Stimulated activated CD8-positive, alpha-beta memory T cell treated with anti-CD3 and anti-CD28 coated beads, Interleukin-4, amount 100 ng/mL, for 48 hours (primary cell): ENCODE data around the gene TOMM7.

Experiments used
- DNase-seq: peaks from one replicate; pipeline ENCODE4 v3.0.0-alpha.2; 2020

The TOMM7 gene

DNA sequence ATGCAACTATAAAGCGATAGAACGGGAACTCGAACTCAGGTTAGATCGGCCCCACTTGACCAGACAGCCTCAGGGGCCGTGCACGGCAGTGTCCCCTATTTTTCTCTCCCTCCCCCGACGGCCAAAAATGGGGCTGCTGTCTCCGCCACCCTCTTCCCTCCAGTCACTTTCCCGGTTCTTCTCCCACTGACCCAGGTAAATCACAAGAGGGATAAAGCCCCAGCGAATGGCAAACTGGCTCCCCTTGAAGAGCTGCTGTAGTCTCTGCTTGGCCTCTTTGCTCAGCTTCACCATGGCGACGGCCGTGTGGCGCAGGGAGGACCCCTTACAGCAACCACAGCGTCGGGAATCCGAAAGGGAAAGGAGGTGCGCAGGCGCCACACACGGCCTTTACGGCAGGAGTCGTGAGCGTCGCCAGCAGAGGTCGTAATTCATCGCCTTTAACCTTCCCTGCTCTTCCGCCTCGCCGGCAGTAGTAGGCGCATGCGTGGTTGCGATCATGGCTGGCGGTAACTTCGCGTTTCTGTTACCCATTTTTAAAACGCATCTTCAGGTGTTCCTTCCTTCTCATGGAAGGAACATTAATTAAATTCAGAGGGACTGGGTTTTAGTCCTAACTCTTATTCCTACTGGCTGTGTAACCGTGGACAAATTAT, at the start of gene TOMM7:
Gene TOMM7 (minus strand): TSS at position 364 of the 656 bp plus-strand sequence. CDS start 70 bp downstream, at position 294.
- peak; percentile 88 for DNase-seq

DNA sequence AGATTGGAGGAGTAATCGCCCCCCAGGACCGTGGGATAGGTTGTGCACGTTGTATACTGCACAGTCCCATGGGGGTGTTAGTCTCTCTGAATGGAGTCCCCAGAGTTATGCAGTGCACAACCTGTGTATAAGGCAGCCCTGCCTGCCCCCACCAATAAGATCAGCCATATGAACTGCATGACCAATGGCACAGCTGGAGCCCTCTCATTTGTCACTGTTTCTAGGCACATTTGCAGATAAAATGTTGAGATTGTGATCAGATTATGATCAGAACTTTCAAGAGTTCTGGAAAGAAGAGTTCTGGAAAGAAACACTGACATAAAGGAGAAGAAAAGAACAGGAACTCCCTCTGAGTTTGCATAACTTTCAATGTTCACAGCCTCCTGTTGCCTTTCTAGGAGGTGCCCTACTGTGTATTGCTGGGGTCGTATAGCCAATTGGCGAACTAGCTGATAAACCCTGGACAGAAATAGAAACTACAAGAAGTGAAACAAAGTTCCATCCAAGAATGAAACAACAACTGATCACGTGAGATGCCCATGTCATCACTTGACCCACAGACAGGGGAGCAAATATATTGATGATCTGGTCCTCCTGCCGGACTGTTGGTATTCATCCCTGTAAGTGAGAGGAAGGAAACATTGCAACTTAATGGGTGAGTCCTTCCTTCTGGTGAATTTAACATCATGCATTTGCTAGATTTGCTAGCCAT, 49.6 kb upstream of the TOMM7 start:
- DNase-seq: no peak

DNA sequence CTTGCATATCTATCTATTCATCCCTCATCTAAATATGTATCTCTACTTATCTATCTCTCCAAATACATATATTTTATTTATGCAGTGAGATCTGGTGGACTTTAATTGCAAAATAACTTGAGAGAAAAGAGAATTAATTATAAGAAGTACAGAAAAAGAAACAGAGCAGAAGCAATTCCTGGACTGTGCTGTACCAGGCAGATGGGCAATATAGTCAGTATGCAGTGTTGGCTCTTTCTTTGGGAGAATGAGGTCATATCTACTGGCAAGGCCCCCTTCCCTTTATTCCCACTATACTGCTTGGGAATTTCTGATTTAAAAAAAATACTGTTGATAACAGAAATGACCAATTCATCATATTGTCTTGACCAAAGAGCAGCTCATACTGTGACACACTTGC, 49.0 kb upstream of the TOMM7 start:
- DNase-seq: no peak

DNA sequence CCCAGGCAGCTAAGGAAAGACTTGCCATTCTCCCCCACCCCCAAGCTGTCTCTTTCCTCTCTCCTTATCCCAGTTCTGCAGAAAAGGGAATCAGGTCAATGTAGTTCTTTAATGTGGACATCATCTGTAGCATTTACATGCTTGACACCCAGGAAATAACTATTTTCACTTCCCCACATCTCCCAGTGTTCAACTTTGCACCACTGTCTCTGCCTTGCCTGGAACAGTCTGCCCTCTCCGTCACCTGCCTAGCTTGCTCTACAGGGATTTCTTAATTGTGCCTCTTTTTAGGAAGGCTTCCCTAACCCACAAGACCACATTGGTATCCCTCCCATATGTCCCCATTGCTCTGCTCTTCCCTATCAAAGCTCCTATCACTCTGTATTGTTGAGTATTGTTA, 45.9 kb upstream of the TOMM7 start:
- no peak for DNase-seq

DNA sequence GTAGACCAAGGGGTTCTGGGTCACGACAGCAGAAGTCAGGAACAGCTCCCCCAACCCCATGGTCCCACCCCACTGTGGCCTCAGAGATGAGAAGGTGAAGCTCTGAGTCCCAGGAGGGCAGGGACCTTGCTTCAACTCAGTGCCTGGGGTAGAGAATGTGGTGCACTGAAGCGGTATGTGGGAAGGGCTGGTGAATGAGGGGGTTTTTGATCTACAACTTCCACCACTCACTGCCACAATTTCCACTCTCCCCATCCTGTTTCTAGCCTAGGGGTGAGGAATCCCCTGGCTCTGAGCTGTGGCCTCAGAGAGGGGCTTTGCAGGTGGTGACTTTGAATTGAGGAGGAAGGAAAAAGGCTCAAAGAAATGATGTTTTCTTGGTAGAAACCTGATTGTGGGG, 44.9 kb upstream of the TOMM7 start:
- DNase-seq: no peak

DNA sequence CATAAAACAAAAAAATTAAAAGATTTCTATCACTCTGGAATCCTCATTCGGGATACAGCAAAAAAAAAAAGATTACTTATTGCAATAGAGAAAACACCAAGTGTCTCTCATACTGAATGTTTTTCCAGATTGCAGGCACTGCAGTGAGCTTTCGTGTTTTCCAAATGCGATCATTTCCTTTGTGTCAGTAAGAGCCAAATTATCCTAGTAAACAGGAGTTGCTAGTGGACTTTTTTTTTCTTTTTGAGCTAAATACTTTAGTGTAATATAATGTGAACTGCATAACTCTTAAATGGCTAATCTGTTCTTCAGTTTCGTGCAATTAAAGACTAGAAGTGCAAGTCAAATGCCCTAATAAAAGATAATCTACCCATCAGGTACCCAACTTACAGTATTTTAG, 44.4 kb upstream of the TOMM7 start:
- DNase-seq: no peak

DNA sequence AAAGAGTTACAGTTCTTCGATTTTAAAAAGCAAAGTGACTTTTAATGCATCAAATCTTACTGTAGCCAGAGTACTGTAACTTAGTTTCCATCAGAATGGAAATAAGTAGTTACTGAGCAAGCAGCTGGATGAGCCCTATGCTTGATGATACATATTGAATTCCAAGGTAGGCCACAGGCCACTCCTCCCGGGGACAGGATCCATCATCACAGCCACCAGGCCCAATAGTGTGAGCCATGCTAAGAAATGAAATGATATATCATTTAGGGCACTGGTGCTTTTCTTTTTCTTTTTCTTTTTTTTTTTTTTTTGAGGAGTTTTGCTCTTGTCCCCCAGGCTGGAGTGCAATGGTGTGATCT, 42.9 kb upstream of the TOMM7 start:
- DNase-seq: no peak

DNA sequence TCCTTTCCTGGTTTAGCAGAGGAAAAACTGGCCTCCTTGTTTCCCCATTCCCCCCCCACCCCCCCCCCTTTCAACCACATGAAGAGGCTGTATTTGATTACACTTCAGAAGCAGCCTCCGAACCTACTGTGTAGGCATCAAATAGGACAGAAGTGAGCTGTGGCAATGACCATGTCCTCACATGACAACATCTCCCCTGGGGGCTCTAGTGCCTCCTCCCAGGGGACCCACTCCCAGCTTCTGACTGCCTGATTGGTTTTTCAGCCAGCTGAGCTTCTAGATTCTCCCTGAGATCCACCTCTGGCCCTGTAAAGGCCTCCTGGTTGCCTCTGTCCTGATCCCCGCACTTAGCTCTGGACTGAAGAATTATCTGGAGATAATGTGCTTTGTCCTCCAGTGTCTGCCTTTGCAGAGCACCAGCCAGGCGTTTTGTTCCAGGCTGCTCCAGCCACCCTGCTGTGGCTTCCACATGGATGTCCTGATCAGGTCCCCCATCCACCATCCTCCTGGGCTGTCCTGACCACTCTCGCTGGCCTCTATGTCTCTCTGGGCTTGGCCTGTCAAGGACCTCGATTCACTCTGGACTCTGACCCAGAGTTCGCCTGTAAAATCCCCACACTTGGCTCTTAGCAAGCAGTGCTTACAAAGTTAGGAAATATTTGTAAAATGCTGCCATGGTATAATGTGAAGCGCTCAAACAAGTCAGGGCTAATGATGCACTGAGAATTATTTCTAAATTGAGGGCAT, 42.4 kb upstream of the TOMM7 start:
- DNase-seq: no peak

DNA sequence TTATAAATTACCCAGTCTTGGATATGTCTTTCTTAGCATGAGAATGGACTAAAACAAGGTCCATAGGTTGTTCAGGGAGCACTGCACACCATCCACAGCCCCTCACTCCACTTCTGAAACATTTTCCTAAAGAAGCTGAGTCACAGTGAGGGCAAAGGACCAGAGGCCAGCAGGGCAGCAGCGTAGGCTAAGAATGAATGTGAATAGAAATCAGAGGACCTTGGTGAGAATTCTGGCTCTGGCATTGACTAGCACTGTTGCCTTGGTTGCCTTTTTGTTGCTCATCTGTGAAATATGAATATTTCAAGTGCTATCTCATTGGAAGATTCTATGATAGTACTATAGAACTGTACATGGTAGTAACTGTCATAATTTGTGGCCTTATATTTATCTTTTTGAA, 41.7 kb upstream of the TOMM7 start:
- DNase-seq: no peak

DNA sequence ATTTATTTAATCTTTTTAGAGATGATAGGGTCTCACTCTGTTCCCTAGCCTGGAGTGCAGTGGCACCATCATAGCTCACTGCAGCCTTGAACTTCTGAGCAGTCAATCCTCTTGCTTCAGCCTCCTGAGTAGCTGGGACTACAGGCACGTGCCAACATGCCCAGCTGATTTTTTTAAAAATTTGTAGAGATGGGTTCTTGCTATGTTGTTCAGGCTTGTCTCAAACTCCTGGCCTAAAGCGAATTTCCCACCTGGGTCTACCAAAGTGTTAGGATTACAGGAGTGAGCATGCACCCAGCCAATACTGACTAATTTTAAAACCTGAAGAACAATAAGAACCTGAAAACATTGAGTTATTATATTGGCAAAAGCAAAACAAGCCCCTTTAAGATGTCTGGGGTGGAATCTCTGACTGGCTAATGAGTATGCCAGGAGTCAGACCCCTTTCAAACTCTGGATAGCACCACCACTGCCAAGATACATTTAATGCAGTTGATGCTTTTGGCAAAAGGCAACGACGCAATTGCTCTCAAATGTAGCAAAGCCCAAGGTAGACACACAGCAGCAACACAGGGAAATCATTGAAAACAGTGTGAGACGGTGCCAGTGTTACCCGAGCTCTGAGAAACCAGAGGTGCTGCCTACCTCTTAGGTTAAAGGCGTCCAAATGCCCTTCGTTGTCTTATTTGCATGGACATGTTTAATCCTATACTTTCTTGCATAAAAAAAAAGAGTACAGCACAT, 40.7 kb upstream of the TOMM7 start:
- DNase-seq: no peak

DNA sequence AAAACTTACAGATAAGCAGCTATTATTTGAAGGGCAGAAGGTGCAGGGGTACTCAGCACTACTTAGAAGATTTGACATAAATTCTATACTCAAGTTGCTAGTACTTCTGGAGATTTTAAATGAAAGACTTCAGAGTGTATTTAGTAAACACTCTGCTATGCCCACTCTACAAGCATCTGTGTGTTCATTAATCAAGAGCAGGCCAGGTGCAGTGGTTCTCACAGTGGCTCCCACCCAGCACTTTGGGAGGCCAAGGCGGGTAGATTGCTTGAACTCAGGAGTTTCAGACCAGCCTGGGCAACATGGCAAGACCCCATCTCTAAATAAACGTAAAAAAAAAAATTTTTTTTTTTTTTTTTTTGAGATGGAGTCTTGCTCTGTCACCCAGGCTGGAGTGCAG, 38.9 kb upstream of the TOMM7 start:
- no peak for DNase-seq

DNA sequence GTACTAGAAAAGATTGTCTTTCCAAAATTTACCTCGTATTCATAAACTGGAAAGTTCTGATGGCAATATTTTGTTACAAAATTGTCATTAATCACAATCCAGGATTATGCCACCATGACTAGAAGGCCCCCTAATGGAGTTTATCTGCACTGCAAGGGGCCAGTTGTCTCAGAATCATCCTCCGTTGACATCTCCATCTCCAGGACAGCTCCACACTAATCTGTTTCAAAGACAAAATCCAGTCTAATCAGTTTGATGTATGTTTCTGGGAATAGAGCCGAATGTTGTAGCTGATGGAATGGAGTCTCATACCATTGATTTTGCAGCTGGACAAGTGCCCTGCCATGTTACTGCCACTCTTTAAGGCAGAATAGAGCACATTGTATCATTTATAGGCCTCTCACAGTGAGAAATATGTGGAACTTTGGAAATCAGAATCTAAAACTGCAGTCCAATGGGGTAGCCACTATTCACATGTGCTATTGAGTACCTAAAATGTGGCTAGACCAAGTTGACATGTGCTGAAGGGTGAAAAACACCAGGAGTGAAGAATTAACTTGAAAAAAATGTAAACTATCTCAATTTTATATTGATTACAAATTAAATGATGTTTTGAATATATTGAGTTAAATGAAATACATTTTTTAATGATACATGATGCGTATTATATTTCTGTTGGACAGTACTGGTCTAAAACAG, 38.3 kb upstream of the TOMM7 start:
- DNase-seq: peak; percentile 46

DNA sequence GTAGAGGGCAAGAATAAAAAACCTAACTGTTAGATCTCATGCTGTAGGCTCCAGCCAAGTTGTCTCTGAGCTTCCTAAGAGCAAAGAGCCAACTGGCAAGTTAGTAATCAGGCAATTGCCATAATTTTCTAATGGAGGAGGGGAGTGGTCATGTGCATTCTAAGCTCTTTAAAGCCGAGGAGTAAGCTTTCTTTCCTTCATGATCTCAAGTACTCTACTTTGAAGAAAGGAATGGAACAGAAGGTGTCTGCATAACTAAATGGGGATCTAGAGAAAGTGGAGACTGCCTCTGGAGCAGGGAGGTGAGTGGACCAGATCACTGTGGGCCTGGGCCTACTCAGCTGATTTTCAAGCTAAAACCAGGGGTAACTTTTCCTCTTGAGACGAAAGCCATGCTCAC, 37.7 kb upstream of the TOMM7 start:
- DNase-seq: no peak

DNA sequence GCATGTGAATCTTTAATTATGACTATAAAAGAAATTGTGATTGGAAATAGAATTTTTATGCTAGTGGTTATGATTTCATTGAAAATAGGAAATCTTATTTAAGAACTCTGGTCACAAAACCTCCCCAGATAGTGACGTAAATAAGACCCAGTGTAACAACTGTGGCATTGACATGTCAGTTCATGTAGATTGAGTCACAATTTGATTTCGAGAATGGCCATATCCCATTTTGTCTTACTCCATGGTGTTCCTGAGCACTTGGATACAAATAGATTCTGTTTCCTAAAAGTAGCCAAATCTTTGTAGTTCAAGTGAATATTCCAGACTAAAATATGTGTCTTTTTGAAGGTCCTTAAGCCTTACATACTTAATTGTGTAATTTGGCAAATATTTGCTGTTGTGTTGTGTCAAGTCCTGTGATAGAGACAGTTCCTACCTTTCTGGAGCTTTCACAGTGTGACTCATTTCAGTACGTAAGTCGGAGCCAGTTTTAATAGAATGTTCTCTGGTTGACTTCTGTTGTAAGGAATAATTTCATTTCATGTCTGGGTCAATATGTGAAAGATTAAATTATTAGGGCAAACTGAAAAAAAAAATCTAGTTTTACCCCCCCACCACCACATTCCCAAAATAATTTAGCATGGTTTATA, 37.1 kb upstream of the TOMM7 start:
- DNase-seq: no peak

DNA sequence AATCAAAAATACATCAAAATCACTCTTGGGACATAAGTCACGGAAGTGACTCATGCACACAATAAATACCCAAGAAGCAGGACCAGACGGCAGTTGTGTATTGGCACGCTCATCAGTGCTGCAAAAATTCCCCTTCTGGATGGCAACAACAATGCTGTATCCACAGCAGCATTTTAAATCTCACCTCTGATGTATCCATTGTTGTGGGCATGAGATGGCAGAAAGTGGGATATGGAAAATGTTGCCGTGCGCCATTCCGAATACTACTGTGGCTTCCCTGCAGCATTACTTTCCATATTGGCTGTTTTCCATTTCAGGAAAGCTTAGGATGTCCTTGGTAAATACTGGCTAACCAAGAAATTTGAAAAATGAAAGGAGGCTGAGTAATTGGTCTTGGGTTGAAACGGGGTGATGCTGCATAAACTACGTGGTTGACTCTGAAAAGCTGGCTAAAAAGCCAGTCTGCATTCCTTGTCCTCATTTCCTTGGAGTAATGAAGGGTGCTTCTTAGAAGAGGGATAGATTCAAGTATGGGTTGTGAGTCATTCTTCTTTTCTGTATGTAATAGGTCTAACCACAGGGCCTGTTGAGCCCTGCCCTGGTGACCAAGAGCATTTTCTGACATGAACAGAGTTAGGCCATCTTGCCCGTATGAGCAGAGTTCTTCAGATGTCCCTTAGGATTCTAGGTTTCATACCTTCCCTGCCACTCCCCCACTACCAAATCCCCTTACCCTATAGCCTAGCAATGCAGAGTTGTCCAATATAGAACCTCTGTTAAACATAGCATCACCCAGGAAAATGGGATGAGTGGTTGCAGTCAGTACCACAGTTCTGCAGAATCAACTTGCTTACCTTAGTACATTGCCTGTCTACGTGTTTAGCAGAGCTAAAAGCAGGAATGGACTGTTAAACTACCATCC, 36.3 kb upstream of the TOMM7 start:
- no peak for DNase-seq

DNA sequence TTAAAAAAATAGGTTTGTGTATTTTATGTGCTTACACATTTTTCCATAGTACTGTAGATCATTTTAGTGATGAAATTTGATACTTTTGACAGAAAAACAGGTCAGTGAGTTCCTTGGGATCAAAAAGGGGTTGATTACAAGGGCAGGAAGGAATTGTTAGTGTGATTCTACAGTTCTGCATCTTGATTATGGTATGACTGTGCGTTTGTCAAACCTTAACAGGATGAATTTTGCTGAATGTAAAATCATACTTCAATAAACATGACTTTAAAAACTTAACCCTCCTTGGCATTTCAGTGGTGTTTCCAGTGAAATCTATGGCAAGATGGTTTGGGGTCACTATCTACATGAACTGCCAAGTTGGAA, 35.6 kb upstream of the TOMM7 start:
- no peak for DNase-seq

DNA sequence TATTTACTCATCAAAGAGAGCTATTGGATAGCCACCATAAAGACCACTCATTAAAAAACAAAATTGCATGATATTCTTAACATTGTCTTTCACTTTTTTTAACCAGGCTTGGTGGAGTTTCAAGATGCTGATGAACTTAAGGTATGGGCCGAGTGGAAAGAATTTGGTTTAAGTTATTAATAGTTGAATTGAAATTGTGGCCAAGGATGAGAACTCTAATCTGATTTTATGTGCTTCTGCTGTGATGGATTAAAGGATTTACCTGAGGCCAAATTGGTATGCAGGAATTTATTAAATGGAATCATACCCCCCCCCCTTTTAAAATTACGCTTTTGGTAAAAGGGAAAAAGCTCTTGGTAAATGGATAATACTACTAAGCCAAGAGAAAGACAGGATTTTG, 33.8 kb upstream of the TOMM7 start:
- no peak for DNase-seq

DNA sequence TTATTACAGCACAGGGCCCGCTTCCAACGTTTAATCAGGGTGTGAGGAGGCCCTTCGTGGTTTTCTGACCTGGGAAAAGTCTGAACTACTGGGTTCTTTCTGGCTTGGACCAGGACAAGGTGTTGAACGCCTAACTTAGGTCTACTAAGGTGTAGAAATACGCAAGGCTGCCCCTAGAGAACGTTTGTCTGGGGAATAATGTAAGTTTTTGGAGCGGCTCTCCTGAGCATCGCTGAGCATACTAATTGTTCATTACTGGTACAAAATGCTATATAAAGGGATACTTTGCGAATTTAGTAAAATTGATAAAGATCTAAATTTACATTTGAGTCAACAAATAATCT, 32.4 kb upstream of the TOMM7 start:
- no peak for DNase-seq

DNA sequence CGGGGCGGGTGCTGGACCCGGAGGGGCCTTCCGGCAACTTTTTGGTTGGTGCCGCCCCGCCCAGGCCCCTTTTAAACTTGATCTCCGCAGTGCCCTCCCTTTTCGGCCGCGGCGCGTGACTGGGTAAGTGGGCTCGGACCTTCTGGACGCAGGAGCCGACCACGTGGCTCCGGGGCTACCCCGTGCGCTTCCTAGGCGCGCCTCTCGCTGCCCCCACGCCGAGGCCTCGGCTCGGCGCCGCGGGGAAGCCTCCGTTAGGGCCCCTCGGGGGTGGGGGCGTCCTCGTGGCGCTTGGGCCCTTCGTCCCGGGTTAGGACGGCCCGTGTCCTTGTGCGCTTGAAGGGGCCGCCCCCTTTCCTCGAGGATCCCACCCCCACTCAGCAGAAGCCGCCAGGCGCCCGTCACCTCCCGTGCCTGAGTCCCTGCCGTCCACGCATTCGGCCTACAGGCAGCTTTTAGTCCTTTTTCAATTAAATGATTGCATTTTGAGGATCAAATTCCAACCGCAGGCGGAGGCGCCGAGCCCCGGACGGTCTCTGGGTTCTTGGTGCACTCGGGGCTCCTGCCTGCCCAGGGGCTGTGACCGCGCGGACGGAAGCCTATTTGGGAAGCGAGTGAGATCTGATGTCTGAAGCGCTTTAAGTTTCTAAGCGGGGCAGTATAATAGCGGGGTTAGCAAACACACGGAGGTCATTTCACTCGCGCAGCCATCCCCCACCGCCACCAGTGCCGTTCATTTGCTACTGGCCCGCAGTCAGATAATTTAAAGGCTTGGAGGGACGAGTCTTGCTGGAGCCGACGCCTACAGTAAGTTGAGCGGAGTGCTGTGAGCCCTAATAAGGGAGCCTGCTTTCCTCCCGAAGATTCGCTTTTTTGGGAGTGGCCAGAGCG, 31.8 kb upstream of the TOMM7 start:
- DNase-seq: peak; percentile 86

DNA sequence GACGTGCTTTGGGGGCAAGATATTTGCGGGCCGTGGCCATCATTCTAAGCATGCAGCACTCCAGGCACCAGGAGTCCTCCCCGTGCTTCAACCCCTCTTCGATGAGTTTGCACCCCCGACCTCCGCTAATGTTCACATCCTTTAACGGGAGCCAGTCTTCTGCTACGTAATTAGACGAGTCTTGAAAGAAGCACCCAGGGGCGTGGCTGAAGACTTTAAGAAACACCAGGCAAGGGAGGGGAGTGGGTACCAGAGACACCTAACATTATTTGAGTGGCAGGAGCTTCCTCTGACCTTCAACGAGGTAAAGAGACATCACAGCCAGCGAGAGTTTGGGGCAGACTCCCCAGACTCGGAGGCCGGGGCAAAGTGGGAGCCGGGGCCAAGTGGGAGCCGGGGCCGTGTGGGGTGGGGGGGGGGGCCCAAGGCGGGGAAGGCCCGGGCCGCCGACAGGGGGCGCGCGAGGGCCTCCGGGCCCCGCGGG, 31.1 kb upstream of the TOMM7 start:
- no peak for DNase-seq
